A549 treated with CORT108297 at 1 μM for 4 hours (cell line): ENCODE results near the gene PIGL. TPM values are rescaled to one million over a fixed set of nuclear protein-coding genes. Genes with fewer than 3 reads are reported as not detected.

ENCODE experiments used
- total RNA-seq: library from RNA; stranded (reverse); fragments of 200-300 nt; extraction: Qiagen RNA extraction; gene quantifications from 5 replicates; pipeline ENCODE4 v1.2.3, GENCODE V29; 2022

PIGL gene
- total RNA-seq: 16.1 to 20.8 TPM (median 16.7 TPM) in 5 replicates

GRCh38 chr17:16217002-16217635 is at the start of gene PIGL:
Gene PIGL, plus strand, starts transcription at chr17:16217210. Its CDS starts 17 bp downstream, at chr17:16217227.

DNA sequence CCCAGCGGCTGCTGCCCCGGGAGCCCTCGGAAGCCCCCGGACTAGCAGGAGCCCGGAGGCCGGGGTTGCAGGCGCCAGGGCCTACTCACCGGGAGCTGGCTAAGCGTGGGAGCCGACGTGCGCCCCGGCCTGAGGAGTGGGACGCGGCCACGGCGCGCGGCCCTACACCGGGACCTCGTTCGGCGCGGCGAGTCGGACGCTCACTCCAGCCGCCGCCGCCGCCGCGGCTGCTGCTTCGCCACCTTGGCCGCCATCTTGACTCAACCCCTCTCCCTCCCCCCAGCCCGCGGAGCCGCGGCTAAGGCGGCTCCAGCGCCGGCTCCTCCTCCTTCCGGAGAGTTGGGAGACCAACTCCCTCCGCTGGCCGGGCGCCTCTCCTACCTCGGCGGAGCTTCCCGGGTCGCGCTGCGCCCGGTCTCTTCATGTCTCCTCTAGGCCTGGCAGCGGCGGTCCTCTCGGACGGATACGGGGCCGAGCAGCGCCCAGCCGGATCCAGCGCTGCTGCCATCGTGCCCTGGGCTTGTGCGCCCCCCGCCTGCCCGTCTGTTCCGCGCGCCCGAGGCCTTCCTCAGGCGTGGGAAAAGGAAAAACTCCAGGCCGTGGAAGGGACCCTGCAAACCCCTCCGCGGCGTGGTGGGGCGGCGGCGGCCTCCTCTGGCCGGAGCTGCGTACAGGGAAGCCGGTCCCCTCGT is 1.6 kb upstream of the PIGL start, which contains the start of gene NCOR1:
NCOR1 (minus strand) TSS at position 262 of the 692 bp plus-strand sequence. CDS start 20,965 bp downstream, outside the sequence.

GRCh38 chr17:16353317-16354174 is 136.5 kb downstream of the PIGL start, which contains the start of gene CENPV:
Gene CENPV, minus strand, starts transcription at chr17:16353469. Its CDS starts 33 bp downstream, at chr17:16353436.

Other genes with a start within 250 kb of the PIGL start
- gene ZSWIM7, start 217.5 kb upstream of the PIGL start, total RNA-seq: 44.0 to 51.3 TPM (median 46.3 TPM) in 5 replicates
- gene TTC19, start 217.4 kb upstream of the PIGL start, total RNA-seq: 45.0 to 49.3 TPM (median 48.0 TPM) in 5 replicates
- gene NCOR1, start 1.7 kb upstream of the PIGL start, total RNA-seq: 62.1 to 91.9 TPM (median 69.1 TPM) in 5 replicates
- gene CENPV, start 136.3 kb downstream of the PIGL start, total RNA-seq: 128 to 175 TPM (median 165 TPM) in 5 replicates
- 2,206 to 2,663 TPM (median 2,279 TPM) in 5 replicates for gene UBB, start 163.9 kb downstream of the PIGL start, total RNA-seq
- gene TRPV2, start 198.4 kb downstream of the PIGL start, total RNA-seq: 0.39 to 1.0 TPM (median 0.61 TPM) in 5 replicates